HCT116 (cell line): ENCODE results near the gene PDE6A. TPM values are rescaled to one million over a fixed set of nuclear protein-coding genes. Genes with fewer than 3 reads are reported as not detected.

Experiments used
- ATAC-seq: fragments of 200-7000 bp; cut with Tn5 transposase; 2 replicates; pipeline ENCODE4 v1.9.1; 2020; ENCODE audit warnings: mild to moderate bottlenecking, moderate library complexity
- BruUV-seq: library from RNA; stranded (reverse); fragments of 400-500 nt; replicated peaks from 2 replicates; lab custom pipeline; 2021; lab: Mats Ljungman, UMichigan
- CTCF ChIA-PET: fragments of 300-600 bp; sonication (Branson Sonifier 250); formaldehyde crosslinking; loops from one replicate; lab custom pipeline; 2021; ENCODE audit warnings: antibody characterized with exemption; lab: Charles Lee
- POLR2A ChIA-PET: fragments of 300-600, 350-600 bp; sonication (Branson Sonifier 250); formaldehyde crosslinking; loops from one replicate; lab custom pipeline; 2021; ENCODE audit warnings: antibody characterized with exemption; lab: Charles Lee
- RAD21 ChIA-PET, 2 experiments: fragments of 300-600 bp; sonication (Branson Sonifier 250); formaldehyde crosslinking; loops; one replicate each; lab custom pipeline; 2023; ENCODE audit warnings: low total read pairs in 2 of 2; ENCODE audit not compliant: uncharacterized antibody in 2 of 2, unreplicated experiment in 2 of 2, low non-redundant PET in 1 of 2; lab: Charles Lee
- DNase-seq: peaks from one replicate; pipeline ENCODE4 v3.0.0-alpha.2; 2010; ENCODE audit warnings: low read depth, low spot score
- H2AFZ ChIP-seq: fragments of 200-600 bp; shearing (Covaris generic), sonication (generic); 2 replicates; pipeline ENCODE4 v1.6.1; 2017; ENCODE audit warnings: low read depth, mixed run types, mixed read lengths, antibody characterized with exemption, low read length; ENCODE audit not compliant: poor library complexity, severe bottlenecking
- H3K27ac ChIP-seq: 2 replicates; pipeline ENCODE4 v1.5.1; 2012; ENCODE audit warnings: low read depth, low read length
- H3K27me3 ChIP-seq: fragments of 200-600 bp; sonication (generic); 2 replicates; pipeline ENCODE4 v1.6.1; 2016; ENCODE audit warnings: mixed run types, low read length, mixed read lengths; ENCODE audit not compliant: insufficient read depth
- H3K36me3 ChIP-seq, 2 experiments: fragments of 200-500 bp in 1 of 2; fragments of 200-600 bp in 1 of 2; sonication (Bioruptor generic) in 1 of 2; sonication (generic) in 1 of 2; 2 replicates each; pipeline versions ENCODE4 v1.5.1 to v1.6.1; 2014 to 2016; ENCODE audit warnings: low read length in 2 of 2, inconsistent platforms in 1 of 2, mixed read lengths in 1 of 2, mixed run types in 1 of 2; ENCODE audit not compliant: insufficient read depth in 2 of 2, control insufficient read depth in 1 of 2
- H3K4me1 ChIP-seq, 2 experiments: fragments of 200-600 bp in 1 of 2; sonication (generic) in 1 of 2; 2 replicates each; pipeline versions ENCODE4 v1.5.1 to v1.6.1; 2012 to 2017; ENCODE audit warnings: low read length in 2 of 2, inconsistent platforms in 1 of 2, mild to moderate bottlenecking in 1 of 2, mixed read lengths in 1 of 2, mixed run types in 1 of 2, moderate library complexity in 1 of 2; ENCODE audit not compliant: insufficient read depth in 2 of 2, control insufficient read depth in 1 of 2
- H3K4me2 ChIP-seq: fragments of 200-600 bp; sonication (generic); 2 replicates; pipeline ENCODE4 v1.6.1; 2017; ENCODE audit warnings: mixed run types, low read length, mixed read lengths
- H3K4me3 ChIP-seq, 2 experiments: fragments of 200-600 bp in 1 of 2; sonication (generic) in 1 of 2; replicated peaks in 1 of 2; 2 replicates each; pipeline ENCODE4 v1.5.1; 2011 to 2016; ENCODE audit warnings: low read length in 2 of 2, control low read depth in 1 of 2, low read depth in 1 of 2, mild to moderate bottlenecking in 1 of 2, mixed read lengths in 1 of 2, mixed run types in 1 of 2
- H3K79me2 ChIP-seq: fragments of 200-600 bp; sonication (generic); 2 replicates; pipeline ENCODE4 v1.6.1; 2017; ENCODE audit warnings: mild to moderate bottlenecking, mixed run types, low read length, moderate library complexity, mixed read lengths; ENCODE audit not compliant: insufficient read depth
- H3K9ac ChIP-seq: fragments of 200-600 bp; sonication (generic); 2 replicates; pipeline ENCODE4 v1.6.1; 2016; ENCODE audit warnings: low read length, mixed read lengths
- H3K9me2 ChIP-seq: fragments of 200-600 bp; sonication (generic), shearing (Covaris generic); 2 replicates; pipeline ENCODE4 v1.6.1; 2017; ENCODE audit warnings: mixed run types, mild to moderate bottlenecking, moderate library complexity; ENCODE audit not compliant: insufficient read depth
- H3K9me3 ChIP-seq, 2 experiments: fragments of 200-500 bp in 1 of 2; fragments of 200-600 bp in 1 of 2; sonication (Bioruptor generic) in 1 of 2; sonication (generic) in 1 of 2; 2 replicates each; pipeline ENCODE4 v1.6.1; 2014 to 2017; ENCODE audit warnings: low read length in 2 of 2, mixed read lengths in 2 of 2, inconsistent platforms in 1 of 2, low read depth in 1 of 2, mild to moderate bottlenecking in 1 of 2, mixed run types in 1 of 2, moderate library complexity in 1 of 2; ENCODE audit not compliant: control insufficient read depth in 1 of 2, insufficient read depth in 1 of 2
- H4K20me1 ChIP-seq: fragments of 200-600 bp; sonication (generic), shearing (Covaris generic); 2 replicates; pipeline ENCODE4 v1.6.1; 2017; ENCODE audit warnings: mixed run types, mild to moderate bottlenecking, moderate library complexity; ENCODE audit not compliant: insufficient read depth
- ATF3 ChIP-seq: IDR thresholded peaks from 2 replicates; pipeline ENCODE4 v1.6.1; 2012
- CBX3 ChIP-seq: IDR thresholded peaks from 2 replicates; pipeline ENCODE4 v1.6.1; 2012; ENCODE audit warnings: low read depth
- CEBPB ChIP-seq: IDR thresholded peaks from 2 replicates; pipeline ENCODE4 v1.6.1; 2012; ENCODE audit warnings: low read depth
- CTCF ChIP-seq, 3 experiments: fragments of 200-600 bp in 1 of 3; sonication (generic) in 1 of 3; IDR thresholded peaks in 2 of 3; conservative IDR thresholded peaks in 1 of 3; 2 replicates each; pipeline ENCODE4 v1.5.1; 2012 to 2017; ENCODE audit warnings: low read depth in 2 of 3, low read length in 2 of 3, antibody characterized with exemption in 1 of 3, borderline replicate concordance in 1 of 3, control low read depth in 1 of 3, mild to moderate bottlenecking in 1 of 3, mixed read lengths in 1 of 3, mixed run types in 1 of 3, moderate library complexity in 1 of 3; ENCODE audit not compliant: insufficient read depth in 1 of 3
- EGR1 ChIP-seq: IDR thresholded peaks from 2 replicates; pipeline ENCODE4 v1.6.1; 2012; ENCODE audit warnings: low read depth
- ELF1 ChIP-seq: IDR thresholded peaks from 2 replicates; pipeline ENCODE4 v1.6.1; 2012; ENCODE audit warnings: low read depth, borderline replicate concordance
- EZH2 ChIP-seq: fragments of 200-600 bp; sonication (generic); IDR thresholded peaks from 2 replicates; pipeline ENCODE4 v1.6.1; 2017; ENCODE audit warnings: antibody characterized with exemption, mixed run types
- EZH2phosphoT487 ChIP-seq: fragments of 200-600 bp; IDR thresholded peaks from 2 replicates; pipeline ENCODE4 v1.6.1; 2018; ENCODE audit warnings: antibody characterized with exemption, borderline replicate concordance
- MAX ChIP-seq: IDR thresholded peaks from 2 replicates; pipeline ENCODE4 v1.6.1; 2012
- POLR2AphosphoS5 ChIP-seq: IDR thresholded peaks from 2 replicates; pipeline ENCODE4 v1.6.1; 2011; ENCODE audit warnings: mild to moderate bottlenecking, low read depth, low read length, moderate library complexity
- RAD21 ChIP-seq: IDR thresholded peaks from 2 replicates; pipeline ENCODE4 v1.6.1; 2012; ENCODE audit warnings: low read depth, mild to moderate bottlenecking
- REST ChIP-seq: IDR thresholded peaks from 2 replicates; pipeline ENCODE4 v1.6.1; 2012; ENCODE audit warnings: low read depth
- SIN3A ChIP-seq: IDR thresholded peaks from 2 replicates; pipeline ENCODE4 v1.6.1; 2012; ENCODE audit warnings: low read depth
- SP1 ChIP-seq: IDR thresholded peaks from 2 replicates; pipeline ENCODE4 v1.6.1; 2012; ENCODE audit warnings: low read depth
- SRF ChIP-seq: IDR thresholded peaks from 2 replicates; pipeline ENCODE4 v1.6.1; 2012; ENCODE audit warnings: low read depth
- TCF7L2 ChIP-seq: IDR thresholded peaks from 2 replicates; pipeline ENCODE4 v1.7.0; 2011; ENCODE audit warnings: borderline replicate concordance, inconsistent platforms; ENCODE audit not compliant: insufficient read depth, insufficient read length; ENCODE audit errors: extremely low read depth
- YY1 ChIP-seq: IDR thresholded peaks from 2 replicates; pipeline ENCODE4 v1.6.1; 2011; ENCODE audit warnings: low read length, low read depth, moderate library complexity, mild to moderate bottlenecking; ENCODE audit not compliant: insufficient replicate concordance; ENCODE audit errors: extremely low read depth
- ZBTB33 ChIP-seq: IDR thresholded peaks from 2 replicates; pipeline ENCODE4 v1.6.1; 2011; ENCODE audit warnings: mild to moderate bottlenecking, low read length, moderate library complexity; ENCODE audit not compliant: insufficient replicate concordance; ENCODE audit errors: extremely low read depth
- ZFX ChIP-seq: fragments of 450-650 bp; IDR thresholded peaks from 2 replicates; pipeline ENCODE4 v1.6.1; 2017
- intact Hi-C: fragments of 100-400 bp; cut with micrococcal nuclease; formaldehyde crosslinking; loops from 2 replicates; pipeline ENCODE4 v1.10.0; 2022
- total RNA-seq: library from RNA; stranded (reverse); gene quantifications from one replicate; pipeline ENCODE4 v1.2.1, GENCODE V29; 2021; ENCODE audit not compliant: unreplicated experiment

PDE6A gene
- total RNA-seq, 1 experiment from 2014 or later: not detected

- Histone ChIP-seq H2AFZ (no peak overlapping the region), H3K9me3 (no peaks in the 10 kb centered on the region), H3K9me2 (no peaks in the 10 kb centered on the region), H3K36me3 (peaks cover 0 to 8% of the 10 kb centered on the region in 2 experiments; a peak in 1 of 4 replicates), H4K20me1 (no peaks in the 10 kb centered on the region), H3K9ac (no peak overlapping the region), H3K27ac (no peak overlapping the region), H3K79me2 (no peaks in the 10 kb centered on the region), H3K4me2 (no peak overlapping the region), H3K4me1 (no peaks in the 10 kb centered on the region), H3K27me3 (no peaks in the 10 kb centered on the region), H3K4me3 (no peak overlapping the region)
- ATAC-seq (no peak), DNase-seq (no peak)
- TF ChIP-seq CBX3 (no peak), CTCF (IDR thresholded peaks at IDR 0.05 in 2 of 3, conservative IDR thresholded peaks at IDR 0.05 in 1 of 3; ENCODE audit: borderline replicate concordance in 1 of 3, insufficient read depth in 1 of 3, low read depth in 2 of 3, low read length in 2 of 3) (no peak), REST (no peak), EZH2 (no peak), EGR1 (no peak), POLR2AphosphoS5 (no peak), EZH2phosphoT487 (no peak), ELF1 (no peak), YY1 (no peak), ATF3 (no peak), TCF7L2 (no peak), ZFX (no peak), SP1 (no peak), CEBPB (no peak), SIN3A (no peak), MAX (no peak), RAD21 (no peak), SRF (no peak), ZBTB33 (no peak)
- no TSS peak for BruUV-seq
- intact Hi-C loops: no loop called here
- CTCF ChIA-PET: interaction anchor here (0.9 kb wide), 1 partner anchor 13 kb away, joined by 3 read pairs; no protein-coding TSS in a partner anchor
- POLR2A ChIA-PET: no interaction called here
- RAD21 ChIA-PET: no interaction called here
Measured at GRCh38 chr5:149847611-149848010, 97.0 kb downstream of the PDE6A start.
